Activated CD8-positive, alpha-beta memory T cell treated with anti-CD3 and anti-CD28 coated beads for 24 hours (primary cell): ENCODE results near the gene TPSD1.

Source experiments
- DNase-seq: peaks from one replicate; pipeline ENCODE4 v3.0.0-alpha.2; 2020

Gene TPSD1

GRCh38 chr16:1301562-1301961 is 45.7 kb downstream of the TPSD1 start:
- no peak for DNase-seq

GRCh38 chr16:1305823-1306222 is 50.0 kb downstream of the TPSD1 start:
- no peak for DNase-seq

GRCh38 chr16:1306334-1306733 is 50.5 kb downstream of the TPSD1 start:
- DNase-seq: no peak

GRCh38 chr16:1308036-1308976 is 52.4 kb downstream of the TPSD1 start:
- no peak for DNase-seq
